ENCODE results near the gene NFATC2IP. TPM values are rescaled to one million over a fixed set of nuclear protein-coding genes. Genes with fewer than 3 reads are reported as not detected.
"Not testable (repeated sequence)": the region's sequence is repeated elsewhere in the genome, so short reads cannot be mapped to it uniquely, and the experiment has no call there.

The NFATC2IP gene
- total RNA-seq, 5 donors from 2014 or later (not counting 1 experiment from before 2014, with no cell fraction given), result 78.5 to 111 (median 100) TPM

- DNase-seq, result no peak
- H3K9me3 Mint-ChIP-seq, result no peaks in the 10 kb centered on the region
- no CpG with 5 or more reads among the region's 2 CpGs for WGBS (ENCODE audit: insufficient coverage)
- CTCF ChIA-PET, result no interaction called here
- H3K4me1 ChIP-seq (ENCODE audit: control insufficient read depth in 1 of 2, extremely low read depth in 1 of 2, insufficient read depth in 2 of 2, low read length in 2 of 2), result peaks cover 2 to 10% of the 10 kb centered on the region in 2 experiments
- no peaks in the 10 kb centered on the region for H3K27me3 Mint-ChIP-seq
- no peak overlapping the region for H3K4me3 ChIP-seq (ENCODE audit: control insufficient read depth in 1 of 2, extremely low read depth in 1 of 2, low read length in 1 of 2)
- no peak overlapping the region for H3K27ac ChIP-seq (ENCODE audit: low read length)
- ATAC-seq (replicated peaks in 1 of 4), result no peak
- H3K4me1 Mint-ChIP-seq, result peaks cover 17 to 19% (median 18%) of the 10 kb centered on the region in 3 donors
- H3K27me3 ChIP-seq (replicated peaks in 1 of 2; ENCODE audit: control insufficient read depth in 2 of 2, extremely low read depth in 1 of 2, insufficient read depth in 2 of 2, low read length in 1 of 2), result no peaks in the 10 kb centered on the region
- no peaks in the 10 kb centered on the region for H3K36me3 Mint-ChIP-seq
- H3K27ac Mint-ChIP-seq, result no peak overlapping the region
- no peaks in the 10 kb centered on the region for H3K36me3 ChIP-seq (ENCODE audit: control insufficient read depth in 2 of 2, extremely low read depth in 1 of 2, insufficient read depth in 1 of 2, low read length in 1 of 2)
- no peaks in the 10 kb centered on the region for H3K9me3 ChIP-seq
- H3K4me3 Mint-ChIP-seq, result no peak overlapping the region
- POLR2A ChIA-PET, result no interaction called here
Observed at GRCh38 chr16:29000019-29000418, 49.3 kb downstream of the NFATC2IP start.

- H3K9me3 Mint-ChIP-seq; H3K36me3 Mint-ChIP-seq; H3K27me3 ChIP-seq (replicated peaks in 1 of 2; ENCODE audit: control insufficient read depth in 2 of 2, extremely low read depth in 1 of 2, insufficient read depth in 2 of 2, low read length in 1 of 2); H3K36me3 ChIP-seq (ENCODE audit: control insufficient read depth in 2 of 2, extremely low read depth in 1 of 2, insufficient read depth in 1 of 2, low read length in 1 of 2); ATAC-seq (replicated peaks in 1 of 4); DNase-seq; H3K4me3 ChIP-seq (ENCODE audit: control insufficient read depth in 1 of 2, extremely low read depth in 1 of 2, low read length in 1 of 2); H3K4me3 Mint-ChIP-seq; H3K27ac ChIP-seq (ENCODE audit: low read length); H3K27me3 Mint-ChIP-seq; POLR2A ChIA-PET; CTCF ChIA-PET; H3K9me3 ChIP-seq: not testable (repeated sequence)
- Mint-ChIP-seq H3K27ac (peak overlapping the region; percentile 19 to 61), H3K4me1 (peaks cover 39 to 46% (median 39%) of the 10 kb centered on the region in 3 donors)
- WGBS (ENCODE audit: insufficient coverage), result 81% methylated on average over 7 of the region's 9 CpGs
- peaks cover 19 to 30% of the 10 kb centered on the region in 2 experiments for H3K4me1 ChIP-seq (ENCODE audit: control insufficient read depth in 1 of 2, extremely low read depth in 1 of 2, insufficient read depth in 2 of 2, low read length in 2 of 2)
Observed at GRCh38 chr16:29004496-29005139, 53.9 kb downstream of the NFATC2IP start.

- ChIA-PET POLR2A (interaction anchor here in 1 of 2 donors (0.5 to 0.6 kb wide), 2 partner anchors 23 to 41 kb away, joined by 3 to 8 read pairs; partner anchors contain the start of gene LAT), CTCF (interaction anchor here in 1 of 2 donors (0.6 to 0.7 kb wide), 3 partner anchors 9 to 55 kb away, joined by 3 to 10 read pairs (median 7); no protein-coding TSS in a partner anchor)
- no peaks in the 10 kb centered on the region for H3K27me3 ChIP-seq (replicated peaks in 1 of 2; ENCODE audit: control insufficient read depth in 2 of 2, extremely low read depth in 1 of 2, insufficient read depth in 2 of 2, low read length in 1 of 2)
- H3K4me1 ChIP-seq (ENCODE audit: control insufficient read depth in 1 of 2, extremely low read depth in 1 of 2, insufficient read depth in 2 of 2, low read length in 2 of 2), result peaks cover 35 to 58% of the 10 kb centered on the region in 2 experiments
- Mint-ChIP-seq H3K9me3 (no peaks in the 10 kb centered on the region), H3K27me3 (no peaks in the 10 kb centered on the region), H3K36me3 (no peaks in the 10 kb centered on the region), H3K4me1 (peaks cover 59 to 70% (median 64%) of the 10 kb centered on the region in 3 donors), H3K27ac (peak overlapping the region; percentile 95 to 98), H3K4me3 (peak overlapping the region; percentile 31 to 74 (median 61))
- 47% methylated on average over 7 of the region's 10 CpGs for WGBS (ENCODE audit: insufficient coverage)
- no peaks in the 10 kb centered on the region for H3K36me3 ChIP-seq (ENCODE audit: control insufficient read depth in 2 of 2, extremely low read depth in 1 of 2, insufficient read depth in 1 of 2, low read length in 1 of 2)
- H3K4me3 ChIP-seq (ENCODE audit: control insufficient read depth in 1 of 2, extremely low read depth in 1 of 2, low read length in 1 of 2), result no peak overlapping the region
- no peaks in the 10 kb centered on the region for H3K9me3 ChIP-seq
- H3K27ac ChIP-seq (ENCODE audit: low read length), result peak overlapping the region; percentile 72
- DNase-seq (peak; percentile 42 to 76 (median 62)), ATAC-seq (replicated peaks in 1 of 4) (peak; percentile 77 to 89 (median 87))
Observed at GRCh38 chr16:29007730-29008593, 57.2 kb downstream of the NFATC2IP start.

GRCh38 chr16:29009050-29009837, 58.5 kb downstream of the NFATC2IP start:
- peaks cover 43 to 69% of the 10 kb centered on the region in 2 experiments for H3K4me1 ChIP-seq (ENCODE audit: control insufficient read depth in 1 of 2, extremely low read depth in 1 of 2, insufficient read depth in 2 of 2, low read length in 2 of 2)
- peak overlapping the region; percentile 72 for H3K27ac ChIP-seq (ENCODE audit: low read length)
- ATAC-seq (replicated peaks in 1 of 4), result peak in 2 of 4 experiments; percentile 6 to 9
- Mint-ChIP-seq H3K27me3 (no peaks in the 10 kb centered on the region), H3K36me3 (no peaks in the 10 kb centered on the region), H3K4me3 (peak overlapping the region; percentile 49 to 74 (median 57)), H3K4me1 (peaks cover 72 to 83% (median 77%) of the 10 kb centered on the region in 3 donors), H3K27ac (peak overlapping the region; percentile 95 to 98), H3K9me3 (no peaks in the 10 kb centered on the region)
- H3K36me3 ChIP-seq (ENCODE audit: control insufficient read depth in 2 of 2, extremely low read depth in 1 of 2, insufficient read depth in 1 of 2, low read length in 1 of 2), result no peaks in the 10 kb centered on the region
- DNase-seq, result peak in 6 of 35 experiments; percentile 14 to 41 (median 30)
- peak overlapping the region in 1 of 2 donors; percentile 33 for H3K4me3 ChIP-seq (ENCODE audit: control insufficient read depth in 1 of 2, extremely low read depth in 1 of 2, low read length in 1 of 2)
- 32% methylated on average over 6 of the region's 14 CpGs for WGBS (ENCODE audit: insufficient coverage)
- ChIA-PET CTCF (no interaction called here), POLR2A (no interaction called here)
- H3K9me3 ChIP-seq, result no peaks in the 10 kb centered on the region
- H3K27me3 ChIP-seq (replicated peaks in 1 of 2; ENCODE audit: control insufficient read depth in 2 of 2, extremely low read depth in 1 of 2, insufficient read depth in 2 of 2, low read length in 1 of 2), result no peaks in the 10 kb centered on the region

- Histone ChIP-seq H3K27ac (ENCODE audit: low read length) (peak overlapping the region; percentile 72), H3K9me3 (no peaks in the 10 kb centered on the region), H3K4me1 (ENCODE audit: control insufficient read depth in 1 of 2, extremely low read depth in 1 of 2, insufficient read depth in 2 of 2, low read length in 2 of 2) (peaks cover 43 to 74% of the 10 kb centered on the region in 2 experiments), H3K4me3 (ENCODE audit: control insufficient read depth in 1 of 2, extremely low read depth in 1 of 2, low read length in 1 of 2) (no peak overlapping the region), H3K27me3 (replicated peaks in 1 of 2; ENCODE audit: control insufficient read depth in 2 of 2, extremely low read depth in 1 of 2, insufficient read depth in 2 of 2, low read length in 1 of 2) (no peaks in the 10 kb centered on the region), H3K36me3 (ENCODE audit: control insufficient read depth in 2 of 2, extremely low read depth in 1 of 2, insufficient read depth in 1 of 2, low read length in 1 of 2) (no peaks in the 10 kb centered on the region)
- ATAC-seq (replicated peaks in 1 of 4) (no peak), DNase-seq (no peak)
- Mint-ChIP-seq H3K4me3 (peak overlapping the region in 2 of 3 donors; percentile 6 to 74), H3K4me1 (peaks cover 75 to 84% (median 82%) of the 10 kb centered on the region in 3 donors), H3K36me3 (no peaks in the 10 kb centered on the region), H3K27ac (peak overlapping the region; percentile 95 to 98), H3K9me3 (no peaks in the 10 kb centered on the region), H3K27me3 (no peaks in the 10 kb centered on the region)
- ChIA-PET POLR2A (no interaction called here), CTCF (no interaction called here)
- no CpG with 5 or more reads among the region's 2 CpGs for WGBS (ENCODE audit: insufficient coverage)
Observed at GRCh38 chr16:29009838-29010166, 59.1 kb downstream of the NFATC2IP start.

- H3K27me3 ChIP-seq (replicated peaks in 1 of 2; ENCODE audit: control insufficient read depth in 2 of 2, extremely low read depth in 1 of 2, insufficient read depth in 2 of 2, low read length in 1 of 2), result no peaks in the 10 kb centered on the region
- 82% methylated on average over 7 of the region's 8 CpGs for WGBS (ENCODE audit: insufficient coverage)
- Mint-ChIP-seq H3K9me3 (no peaks in the 10 kb centered on the region), H3K27me3 (no peaks in the 10 kb centered on the region), H3K27ac (peak overlapping the region; percentile 99), H3K4me1 (peaks cover 71 to 80% (median 78%) of the 10 kb centered on the region in 3 donors), H3K4me3 (peak overlapping the region in 1 of 3 donors; percentile 13), H3K36me3 (no peaks in the 10 kb centered on the region)
- H3K36me3 ChIP-seq (ENCODE audit: control insufficient read depth in 2 of 2, extremely low read depth in 1 of 2, insufficient read depth in 1 of 2, low read length in 1 of 2), result no peaks in the 10 kb centered on the region
- DNase-seq, result no peak
- ATAC-seq (replicated peaks in 1 of 4), result no peak
- no peak overlapping the region for H3K4me3 ChIP-seq (ENCODE audit: control insufficient read depth in 1 of 2, extremely low read depth in 1 of 2, low read length in 1 of 2)
- peak overlapping the region; percentile 7 for H3K27ac ChIP-seq (ENCODE audit: low read length)
- CTCF ChIA-PET, result interaction anchor here in 1 of 2 donors (0.7 kb wide), 2 partner anchors 14 to 42 kb away, joined by 3 to 5 read pairs; no protein-coding TSS in a partner anchor
- peaks cover 43 to 74% of the 10 kb centered on the region in 2 experiments for H3K4me1 ChIP-seq (ENCODE audit: control insufficient read depth in 1 of 2, extremely low read depth in 1 of 2, insufficient read depth in 2 of 2, low read length in 2 of 2)
- POLR2A ChIA-PET, result interaction anchor here in 1 of 2 donors (0.5 to 0.6 kb wide), 2 partner anchors 837 to 1602 kb away, joined by 3 to 8 read pairs; no protein-coding TSS in a partner anchor
- H3K9me3 ChIP-seq, result no peaks in the 10 kb centered on the region
Observed at GRCh38 chr16:29011112-29011511, 60.4 kb downstream of the NFATC2IP start.

Measured in T-cell (primary cell).